HepG2 (cell line): ENCODE measurements around the gene PIP4K2B. TPM values are rescaled to one million over a fixed set of nuclear protein-coding genes. Genes with fewer than 3 reads are reported as not detected.
A peak's percentile ranks its signal among the peaks of the same experiment; 100 is the strongest.

ENCODE experiments used
- ATAC-seq: fragments of 200-7000 bp; cut with Tn5 transposase; 3 replicates; pipeline ENCODE4 v1.9.1; 2020; ENCODE audit warnings: mild to moderate bottlenecking, moderate library complexity
- BruUV-seq: library from RNA; stranded (reverse); fragments of 400-500 nt; replicated peaks from 2 replicates; lab custom pipeline; 2021; lab: Mats Ljungman, UMichigan
- CTCF ChIA-PET: fragments of 300-600 bp; formaldehyde crosslinking; extraction: SDS; loops from one replicate; lab custom pipeline; 2021; ENCODE audit warnings: low total read pairs, inconsistent platforms, low intra/inter-chr PET ratio; lab: Yijun Ruan, JAX
- POLR2A ChIA-PET: fragments of 350-600 bp; sonication (Branson Sonifier 250); formaldehyde crosslinking; loops from one replicate; lab custom pipeline; 2020; ENCODE audit warnings: antibody characterized with exemption, inconsistent platforms; lab: Yijun Ruan, JAX
- DNase-seq: peaks from one replicate; pipeline ENCODE4 v3.0.0-alpha.2; 2015; ENCODE audit warnings: low spot score
- FAIRE-seq: peaks from 3 replicates; lab custom pipeline; 2011; peaks lifted over from hg19 to GRCh38; lab: Jason Lieb, UNC
- H2AFZ ChIP-seq: one replicate; pipeline ENCODE4 v1.6.1; 2011; ENCODE audit warnings: low read length, inconsistent platforms
- H3K27ac ChIP-seq: fragments of 300-600 bp; 3 replicates; pipeline ENCODE4 v1.8.0; 2011; ENCODE audit warnings: mixed run types, mild to moderate bottlenecking, mixed read lengths, low read length, inconsistent platforms; ENCODE audit not compliant: insufficient read depth; ENCODE audit errors: extremely low read length
- H3K27me3 ChIP-seq, 2 experiments: fragments of 200-600 bp in 1 of 2; 2 replicates in 1 of 2; 3 replicates in 1 of 2; pipeline versions ENCODE4 v1.6.0 to v1.8.0; 2011; ENCODE audit warnings: low read length in 2 of 2, mild to moderate bottlenecking in 2 of 2, moderate library complexity in 2 of 2, inconsistent platforms in 1 of 2; ENCODE audit not compliant: insufficient read depth in 2 of 2, control insufficient read depth in 1 of 2
- H3K36me3 ChIP-seq, 2 experiments: fragments of 200-600 bp in 1 of 2; replicated peaks in 1 of 2; 2 replicates in 1 of 2; 3 replicates in 1 of 2; pipeline versions ENCODE4 v1.5.1 to v1.8.0; 2011; ENCODE audit warnings: low read length in 2 of 2, inconsistent platforms in 1 of 2; ENCODE audit not compliant: insufficient read depth in 2 of 2, control insufficient read depth in 1 of 2
- H3K4me1 ChIP-seq: 2 replicates; pipeline ENCODE4 v1.5.1; 2012; ENCODE audit warnings: low read length, inconsistent platforms; ENCODE audit not compliant: insufficient read depth
- H3K4me2 ChIP-seq: 2 replicates; pipeline ENCODE4 v1.6.0; 2011; ENCODE audit warnings: low read depth, low read length, inconsistent platforms
- H3K4me3 ChIP-seq, 3 experiments: fragments of 200-600 bp in 1 of 3; sonication (generic), shearing (Covaris generic) in 1 of 3; replicated peaks in 1 of 3; 2 replicates each; pipeline ENCODE4 v1.5.1; 2011 to 2016; ENCODE audit warnings: low read length in 3 of 3, inconsistent platforms in 2 of 3, low read depth in 2 of 3, mild to moderate bottlenecking in 2 of 3, control low read depth in 1 of 3, mixed read lengths in 1 of 3; ENCODE audit not compliant: insufficient read depth in 1 of 3
- H3K79me2 ChIP-seq: one replicate; pipeline ENCODE4 v1.6.1; 2011; ENCODE audit warnings: low read length, inconsistent platforms; ENCODE audit not compliant: insufficient read depth
- H3K9ac ChIP-seq: 2 replicates; pipeline ENCODE4 v1.6.0; 2011; ENCODE audit warnings: mild to moderate bottlenecking, low read depth, low read length, inconsistent platforms; ENCODE audit not compliant: insufficient read depth
- H3K9me3 ChIP-seq: 2 replicates; pipeline ENCODE4 v1.5.1; 2012; ENCODE audit warnings: mild to moderate bottlenecking, low read length
- H4K20me1 ChIP-seq: 2 replicates; pipeline ENCODE4 v1.6.0; 2011; ENCODE audit warnings: inconsistent platforms, mild to moderate bottlenecking, low read length, moderate library complexity; ENCODE audit not compliant: insufficient read depth
- AGO2 ChIP-seq: fragments of 200-400 bp; formaldehyde crosslinking; optimal IDR thresholded peaks from 2 replicates; pipeline ENCODE3; 2017; ENCODE audit warnings: mild to moderate bottlenecking, low read depth, low read length, moderate library complexity
- BRF2 ChIP-seq: sonication (generic); formaldehyde crosslinking; IDR thresholded peaks from 2 replicates; pipeline ENCODE4 v1.8.1; 2022; ENCODE audit warnings: mild to moderate bottlenecking, missing genetic modification reagents
- FOXO4 ChIP-seq: sonication (generic); formaldehyde crosslinking; conservative IDR thresholded peaks from 2 replicates; pipeline ENCODE4 v1.8.1; 2023; ENCODE audit warnings: missing genetic modification reagents
- REPIN1 ChIP-seq: sonication (generic); formaldehyde crosslinking; IDR thresholded peaks from 2 replicates; pipeline ENCODE4 v1.8.0; 2022; ENCODE audit warnings: missing genetic modification reagents, low read depth, mild to moderate bottlenecking, borderline replicate concordance
- SUZ12 ChIP-seq: fragments of 150-350 bp; IDR thresholded peaks from 2 replicates; pipeline ENCODE4 v1.6.1; 2014; ENCODE audit warnings: low read depth, low read length
- ZNF879 ChIP-seq: sonication (generic); formaldehyde crosslinking; IDR thresholded peaks from 2 replicates; pipeline ENCODE4 v1.8.1; 2023; ENCODE audit warnings: missing genetic modification reagents
- WGBS: methylation state at CpG from one replicate; pipeline ENCODE4 v1.1.6; 2017; ENCODE audit warnings: low lambda C conversion rate; 5-methylcytosine and 5-hydroxymethylcytosine counted together
- in situ Hi-C: cut with HindIII; loops from 2 replicates; pipeline ENCODE4 v1.10.0; 2017; ENCODE audit warnings: low pct_unique_long_range_greater_than_20kb; ENCODE audit not compliant: extremely low pct_ligation_motif_present
- intact Hi-C: fragments of 100-400 bp; cut with micrococcal nuclease; formaldehyde crosslinking; loops from one replicate; pipeline ENCODE4 v1.10.0; 2022; ENCODE audit not compliant: unreplicated experiment
- polyA plus RNA-seq, 8 experiments: library from polyadenylated mRNA; depleted of rRNA in 3 of 8; stranded (reverse) in 7 of 8; unstranded in 1 of 8; fragments of >200 nt; fragmentation: Illumina TruSeq in 4 of 8; extraction: Trizol in 4 of 8; gene quantifications; 2 replicates each; pipeline versions ENCODE4 v1.2.1 to v1.2.3, GENCODE V29; 2011 to 2016; ENCODE audit warnings: low read depth in 4 of 8, missing spikeins in 1 of 8, mixed read lengths in 1 of 8; ENCODE audit not compliant: insufficient read depth in 1 of 8
- total RNA-seq, 5 experiments: library from RNA; depleted of rRNA; stranded (reverse); fragments of >200 nt; fragmentation: Illumina TruSeq; extraction: Trizol; gene quantifications; 2 replicates each; pipeline ENCODE4 v1.2.3, GENCODE V29; 2016; ENCODE audit warnings: low read depth in 1 of 5
- TF ChIP-seq, protein P1 (sequence below): sonication (generic); formaldehyde crosslinking; IDR thresholded peaks from 2 replicates; pipeline ENCODE4 v1.4.0; 2020; ENCODE audit warnings: missing genetic modification reagents
- TF ChIP-seq, protein P2 (sequence below): sonication (generic); formaldehyde crosslinking; IDR thresholded peaks from 2 replicates; pipeline ENCODE4 v1.5.1; 2020; ENCODE audit warnings: mild to moderate bottlenecking, missing genetic modification reagents, moderate library complexity

The PIP4K2B gene
- total and polyA plus RNA-seq, 2 of the 13 experiments (the other 11 are each of a cell fraction or from before 2014, with no cell fraction given) = 20.4 to 54.0 TPM

DNA sequence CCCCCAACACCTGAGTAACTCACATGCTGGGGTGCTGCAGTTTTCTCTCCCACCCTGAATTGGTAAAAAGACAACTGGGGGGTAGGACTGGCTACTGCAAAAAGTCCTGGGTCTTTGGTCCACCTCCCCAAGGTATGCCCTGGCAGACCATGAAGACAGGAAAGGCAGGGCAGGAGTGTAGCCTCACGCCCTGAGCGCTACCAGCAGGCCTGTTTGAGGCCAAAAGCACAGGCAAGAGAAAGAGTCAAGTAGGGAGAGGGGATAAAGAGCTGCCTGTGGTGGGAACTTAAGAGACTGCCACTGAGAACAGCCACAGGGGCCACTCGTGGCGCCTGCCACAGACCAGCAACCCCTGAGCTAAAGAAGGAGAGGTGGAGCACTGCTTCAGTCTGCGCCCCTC lies 33.0 kb downstream of the PIP4K2B start:
- Histone ChIP-seq H3K4me3 (no peak overlapping the region), H3K9me3 (no peaks in the 10 kb centered on the region), H2AFZ (no peak overlapping the region), H3K9ac (no peak overlapping the region), H3K4me2 (no peak overlapping the region), H3K4me1 (no peaks in the 10 kb centered on the region), H4K20me1 (no peaks in the 10 kb centered on the region), H3K27ac (no peak overlapping the region), H3K79me2 (no peaks in the 10 kb centered on the region), H3K36me3 (peaks cover 61 to 92% of the 10 kb centered on the region in 2 experiments), H3K27me3 (no peaks in the 10 kb centered on the region)
- ChIA-PET CTCF (no interaction called here), POLR2A (no interaction called here)
- FAIRE-seq (no peak), DNase-seq (no peak), ATAC-seq (no peak)
- in situ Hi-C loops (loop anchor here (25.0 kb wide), 1 partner anchor 396 kb away; the partner anchor contains the start of genes ARL5C and PLXDC1), intact Hi-C loops (no loop called here)
- TF ChIP-seq SUZ12 (no peak), REPIN1 (CRISPR knock-in tag) (no peak), ZNF879 (0 out of 2 replicates have a peak, but pooled peaks have one; percentile 62), BRF2 (CRISPR knock-in tag) (0 out of 2 replicates have a peak, but pooled peaks have one; percentile 4), AGO2 (peak; percentile 68), FOXO4 (CRISPR knock-in tag) (0 out of 2 replicates have a peak, but pooled peaks have one; percentile 38)
- TF ChIP-seq, protein P1, sequence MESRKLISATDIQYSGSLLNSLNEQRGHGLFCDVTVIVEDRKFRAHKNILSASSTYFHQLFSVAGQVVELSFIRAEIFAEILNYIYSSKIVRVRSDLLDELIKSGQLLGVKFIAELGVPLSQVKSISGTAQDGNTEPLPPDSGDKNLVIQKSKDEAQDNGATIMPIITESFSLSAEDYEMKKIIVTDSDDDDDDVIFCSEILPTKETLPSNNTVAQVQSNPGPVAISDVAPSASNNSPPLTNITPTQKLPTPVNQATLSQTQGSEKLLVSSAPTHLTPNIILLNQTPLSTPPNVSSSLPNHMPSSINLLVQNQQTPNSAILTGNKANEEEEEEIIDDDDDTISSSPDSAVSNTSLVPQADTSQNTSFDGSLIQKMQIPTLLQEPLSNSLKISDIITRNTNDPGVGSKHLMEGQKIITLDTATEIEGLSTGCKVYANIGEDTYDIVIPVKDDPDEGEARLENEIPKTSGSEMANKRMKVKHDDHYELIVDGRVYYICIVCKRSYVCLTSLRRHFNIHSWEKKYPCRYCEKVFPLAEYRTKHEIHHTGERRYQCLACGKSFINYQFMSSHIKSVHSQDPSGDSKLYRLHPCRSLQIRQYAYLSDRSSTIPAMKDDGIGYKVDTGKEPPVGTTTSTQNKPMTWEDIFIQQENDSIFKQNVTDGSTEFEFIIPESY = peak; percentile 59; the same call in 1 of the 2 replicates
- TF ChIP-seq, protein P2, sequence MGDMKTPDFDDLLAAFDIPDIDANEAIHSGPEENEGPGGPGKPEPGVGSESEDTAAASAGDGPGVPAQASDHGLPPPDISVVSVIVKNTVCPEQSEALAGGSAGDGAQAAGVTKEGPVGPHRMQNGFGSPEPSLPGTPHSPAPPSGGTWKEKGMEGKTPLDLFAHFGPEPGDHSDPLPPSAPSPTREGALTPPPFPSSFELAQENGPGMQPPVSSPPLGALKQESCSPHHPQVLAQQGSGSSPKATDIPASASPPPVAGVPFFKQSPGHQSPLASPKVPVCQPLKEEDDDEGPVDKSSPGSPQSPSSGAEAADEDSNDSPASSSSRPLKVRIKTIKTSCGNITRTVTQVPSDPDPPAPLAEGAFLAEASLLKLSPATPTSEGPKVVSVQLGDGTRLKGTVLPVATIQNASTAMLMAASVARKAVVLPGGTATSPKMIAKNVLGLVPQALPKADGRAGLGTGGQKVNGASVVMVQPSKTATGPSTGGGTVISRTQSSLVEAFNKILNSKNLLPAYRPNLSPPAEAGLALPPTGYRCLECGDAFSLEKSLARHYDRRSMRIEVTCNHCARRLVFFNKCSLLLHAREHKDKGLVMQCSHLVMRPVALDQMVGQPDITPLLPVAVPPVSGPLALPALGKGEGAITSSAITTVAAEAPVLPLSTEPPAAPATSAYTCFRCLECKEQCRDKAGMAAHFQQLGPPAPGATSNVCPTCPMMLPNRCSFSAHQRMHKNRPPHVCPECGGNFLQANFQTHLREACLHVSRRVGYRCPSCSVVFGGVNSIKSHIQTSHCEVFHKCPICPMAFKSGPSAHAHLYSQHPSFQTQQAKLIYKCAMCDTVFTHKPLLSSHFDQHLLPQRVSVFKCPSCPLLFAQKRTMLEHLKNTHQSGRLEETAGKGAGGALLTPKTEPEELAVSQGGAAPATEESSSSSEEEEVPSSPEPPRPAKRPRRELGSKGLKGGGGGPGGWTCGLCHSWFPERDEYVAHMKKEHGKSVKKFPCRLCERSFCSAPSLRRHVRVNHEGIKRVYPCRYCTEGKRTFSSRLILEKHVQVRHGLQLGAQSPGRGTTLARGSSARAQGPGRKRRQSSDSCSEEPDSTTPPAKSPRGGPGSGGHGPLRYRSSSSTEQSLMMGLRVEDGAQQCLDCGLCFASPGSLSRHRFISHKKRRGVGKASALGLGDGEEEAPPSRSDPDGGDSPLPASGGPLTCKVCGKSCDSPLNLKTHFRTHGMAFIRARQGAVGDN (CRISPR knock-in tag) = 0 out of 2 replicates have a peak, but pooled peaks have one; percentile 14
- BruUV-seq = no TSS peak
- 95% methylated on average over 4 of the region's 5 CpGs for WGBS
